ENCODE measurements around the gene PLPPR1.
"Not testable (repeated sequence)": the region's sequence is repeated elsewhere in the genome, so short reads cannot be mapped to it uniquely, and the experiment has no call there.

PLPPR1 gene

GRCh38 chr9:101326035-101326434, 297.5 kb downstream of the PLPPR1 start:
- no peaks in the 10 kb centered on the region for H3K27me3 ChIP-seq (ENCODE audit: insufficient read depth, low read length, poor library complexity, severe bottlenecking)
- no peaks in the 10 kb centered on the region for H3K9me2 ChIP-seq (replicated peaks; ENCODE audit: low read depth, low read length)
- no peak for TF ChIP-seq CTCF (conservative IDR thresholded peaks at IDR 0.05; ENCODE audit: low read length)
- no peak overlapping the region for H3K4me3 ChIP-seq (ENCODE audit: low read length, poor library complexity, severe bottlenecking)
- no peaks in the 10 kb centered on the region for H3K36me3 ChIP-seq (ENCODE audit: insufficient read depth, low read length)
- H3K9ac ChIP-seq (ENCODE audit: low read depth, low read length, poor library complexity, severe bottlenecking): no peak overlapping the region
- no peak overlapping the region for H3K4me2 ChIP-seq (ENCODE audit: low read depth, low read length, poor library complexity, severe bottlenecking)
- no peaks in the 10 kb centered on the region for H3K9me3 ChIP-seq (ENCODE audit: insufficient read depth, low read depth, low read length)
- no peaks in the 10 kb centered on the region for H3K4me1 ChIP-seq (ENCODE audit: insufficient read depth, low read length, poor library complexity, severe bottlenecking)
- no peaks in the 10 kb centered on the region for H3K79me2 ChIP-seq (ENCODE audit: insufficient read depth, low read length)
- no peak overlapping the region for H2AFZ ChIP-seq (ENCODE audit: low read length)
- no peaks in the 10 kb centered on the region for H3F3A ChIP-seq (ENCODE audit: low read depth)
- H4K20me1 ChIP-seq (ENCODE audit: insufficient read depth, low read length, poor library complexity, severe bottlenecking): no peaks in the 10 kb centered on the region

DNA sequence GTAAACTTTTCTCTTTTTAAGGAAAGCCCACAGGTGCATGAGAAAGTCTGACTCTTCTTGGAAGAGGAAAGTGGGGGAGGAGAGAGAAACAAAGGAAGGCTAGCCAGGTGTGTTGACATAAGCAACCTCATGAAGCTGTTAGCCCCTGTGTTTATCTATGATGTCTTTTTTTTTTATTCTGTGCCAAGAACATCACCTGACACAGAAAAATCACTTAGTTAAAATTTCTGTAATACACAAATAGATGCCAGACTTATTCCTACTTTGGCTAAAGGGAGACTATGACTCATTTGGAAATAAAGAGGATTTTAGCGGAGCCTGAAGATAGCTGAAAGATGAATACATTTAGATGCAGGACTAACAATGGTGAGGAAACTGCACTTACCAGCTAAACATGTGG, 298.0 kb downstream of the PLPPR1 start:
- Histone ChIP-seq H3K9me2 (replicated peaks; ENCODE audit: low read depth, low read length) (no peaks in the 10 kb centered on the region), H3K9ac (ENCODE audit: low read depth, low read length, poor library complexity, severe bottlenecking) (no peak overlapping the region), H3K79me2 (ENCODE audit: insufficient read depth, low read length) (no peaks in the 10 kb centered on the region), H3K36me3 (ENCODE audit: insufficient read depth, low read length) (no peaks in the 10 kb centered on the region), H2AFZ (ENCODE audit: low read length) (no peak overlapping the region), H3K4me2 (ENCODE audit: low read depth, low read length, poor library complexity, severe bottlenecking) (no peak overlapping the region), H3K4me1 (ENCODE audit: insufficient read depth, low read length, poor library complexity, severe bottlenecking) (no peaks in the 10 kb centered on the region), H3F3A (ENCODE audit: low read depth) (no peaks in the 10 kb centered on the region), H3K4me3 (ENCODE audit: low read length, poor library complexity, severe bottlenecking) (no peak overlapping the region), H3K27me3 (ENCODE audit: insufficient read depth, low read length, poor library complexity, severe bottlenecking) (no peaks in the 10 kb centered on the region), H4K20me1 (ENCODE audit: insufficient read depth, low read length, poor library complexity, severe bottlenecking) (no peaks in the 10 kb centered on the region), H3K9me3 (ENCODE audit: insufficient read depth, low read depth, low read length) (no peaks in the 10 kb centered on the region)
- no peak for TF ChIP-seq CTCF (conservative IDR thresholded peaks at IDR 0.05; ENCODE audit: low read length)
- no peak for TF ChIP-seq EZH2phosphoT487 (IDR thresholded peaks at IDR 0.05; ENCODE audit: borderline replicate concordance)

- H3K9me2 ChIP-seq (replicated peaks; ENCODE audit: low read depth, low read length); H3K79me2 ChIP-seq (ENCODE audit: insufficient read depth, low read length); H3K4me2 ChIP-seq (ENCODE audit: low read depth, low read length, poor library complexity, severe bottlenecking); H3F3A ChIP-seq (ENCODE audit: low read depth); H3K36me3 ChIP-seq (ENCODE audit: insufficient read depth, low read length); H3K9me3 ChIP-seq (ENCODE audit: insufficient read depth, low read depth, low read length); H3K4me3 ChIP-seq (ENCODE audit: low read length, poor library complexity, severe bottlenecking); H3K27me3 ChIP-seq (ENCODE audit: insufficient read depth, low read length, poor library complexity, severe bottlenecking); H3K4me1 ChIP-seq (ENCODE audit: insufficient read depth, low read length, poor library complexity, severe bottlenecking); H3K9ac ChIP-seq (ENCODE audit: low read depth, low read length, poor library complexity, severe bottlenecking); H2AFZ ChIP-seq (ENCODE audit: low read length); H4K20me1 ChIP-seq (ENCODE audit: insufficient read depth, low read length, poor library complexity, severe bottlenecking): not testable (repeated sequence)
These were observed 298.9 kb downstream of the PLPPR1 start for GRCh38 chr9:101327422-101327909.

DNA sequence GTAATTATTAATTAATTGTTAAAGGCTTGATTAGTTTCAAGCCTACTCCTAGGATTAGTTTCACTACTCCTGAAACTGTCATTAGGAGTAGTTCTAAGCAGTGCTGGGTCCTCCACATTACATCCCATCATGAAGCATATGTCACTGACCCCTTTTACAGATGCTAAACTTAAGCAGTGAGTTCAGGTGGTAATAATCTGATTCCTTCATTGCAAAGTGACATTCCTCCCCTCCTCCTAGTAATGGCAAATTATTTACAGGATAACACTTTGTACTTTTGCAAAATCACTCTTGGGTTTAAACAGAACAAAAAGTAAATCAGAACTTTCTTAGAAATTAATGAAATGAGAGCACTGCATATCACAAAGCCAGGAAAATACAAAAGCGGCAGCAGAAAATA, 303.8 kb downstream of the PLPPR1 start:
- Histone ChIP-seq H3K27me3 (ENCODE audit: insufficient read depth, low read length, poor library complexity, severe bottlenecking) (no peaks in the 10 kb centered on the region), H3K79me2 (ENCODE audit: insufficient read depth, low read length) (no peaks in the 10 kb centered on the region), H3K4me3 (ENCODE audit: low read length, poor library complexity, severe bottlenecking) (no peak overlapping the region)

More for the DNA sequence above, 303.8 kb downstream of the PLPPR1 start:
- no peaks in the 10 kb centered on the region for H3K4me1 ChIP-seq (ENCODE audit: insufficient read depth, low read length, poor library complexity, severe bottlenecking)
- no peaks in the 10 kb centered on the region for H3K9me2 ChIP-seq (replicated peaks; ENCODE audit: low read depth, low read length)
- no peak overlapping the region for H3K9ac ChIP-seq (ENCODE audit: low read depth, low read length, poor library complexity, severe bottlenecking)
- TF ChIP-seq CTCF (conservative IDR thresholded peaks at IDR 0.05; ENCODE audit: low read length): no peak
- no peak for TF ChIP-seq EZH2phosphoT487 (IDR thresholded peaks at IDR 0.05; ENCODE audit: borderline replicate concordance)
- no peaks in the 10 kb centered on the region for H3K36me3 ChIP-seq (ENCODE audit: insufficient read depth, low read length)
- H3F3A ChIP-seq (ENCODE audit: low read depth): no peaks in the 10 kb centered on the region
- no peak overlapping the region for H2AFZ ChIP-seq (ENCODE audit: low read length)
- no peaks in the 10 kb centered on the region for H3K9me3 ChIP-seq (ENCODE audit: insufficient read depth, low read depth, low read length)
- no peaks in the 10 kb centered on the region for H4K20me1 ChIP-seq (ENCODE audit: insufficient read depth, low read length, poor library complexity, severe bottlenecking)
- H3K4me2 ChIP-seq (ENCODE audit: low read depth, low read length, poor library complexity, severe bottlenecking): no peak overlapping the region

All from Loucy (cell line).